Activated CD4-positive, alpha-beta T cell treated with anti-CD3 and anti-CD28 coated beads, Interleukin-10, Interleukin-2, amounts not matched to agents 100 ng/mL and 50 ng/mL, durations not matched to agents 16 hours and 8 hours (primary cell): ENCODE measurements around the gene CCDC195.
A peak's percentile ranks its signal among the peaks of the same experiment; 100 is the strongest.

Source experiments
- DNase-seq: peaks from one replicate; pipeline ENCODE4 v3.0.0-alpha.2; 2020

CCDC195 gene

GRCh38 chr2:224716201-224716600 lies at the start of gene CCDC195:
TSS of gene CCDC195 (minus strand) at chr2:224716365. CDS start at chr2:224716365, 0 bp downstream.
- DNase-seq: no peak

- DNase-seq: peak; percentile 9
Measured at GRCh38 chr2:224764565-224765236, 48.5 kb upstream of the CCDC195 start.

GRCh38 chr2:224757934-224758548 lies 41.9 kb upstream of the CCDC195 start:
- no peak for DNase-seq

- no peak for DNase-seq
Measured at GRCh38 chr2:224753743-224754540, 37.8 kb upstream of the CCDC195 start.

- no peak for DNase-seq
Measured at GRCh38 chr2:224751996-224752698, 36.0 kb upstream of the CCDC195 start.

- DNase-seq: no peak
Measured at GRCh38 chr2:224749136-224749535, 33.0 kb upstream of the CCDC195 start.

GRCh38 chr2:224747765-224748164 lies 31.6 kb upstream of the CCDC195 start:
- DNase-seq: no peak

- DNase-seq: no peak
Measured at GRCh38 chr2:224736227-224736626, 20.1 kb upstream of the CCDC195 start.

GRCh38 chr2:224734949-224735348 lies 18.8 kb upstream of the CCDC195 start:
- no peak for DNase-seq

GRCh38 chr2:224731665-224732064 lies 15.5 kb upstream of the CCDC195 start:
- DNase-seq: no peak

GRCh38 chr2:224729435-224729834 lies 13.3 kb upstream of the CCDC195 start:
- no peak for DNase-seq

- DNase-seq: no peak
Measured at GRCh38 chr2:224724331-224724730, 8.2 kb upstream of the CCDC195 start.

GRCh38 chr2:224723586-224724217 lies 7.5 kb upstream of the CCDC195 start:
- DNase-seq: no peak

GRCh38 chr2:224722770-224723169 lies 6.6 kb upstream of the CCDC195 start:
- no peak for DNase-seq

GRCh38 chr2:224722250-224722649 lies 6.1 kb upstream of the CCDC195 start:
- DNase-seq: no peak

- DNase-seq: no peak
Measured at GRCh38 chr2:224716921-224717320, 756 bp upstream of the CCDC195 start.

- no peak for DNase-seq
Measured at GRCh38 chr2:224711859-224712665, 4.1 kb downstream of the CCDC195 start.

GRCh38 chr2:224711381-224711780 lies 4.8 kb downstream of the CCDC195 start:
- no peak for DNase-seq

GRCh38 chr2:224709301-224709700 lies 6.9 kb downstream of the CCDC195 start:
- no peak for DNase-seq

GRCh38 chr2:224694502-224694901 lies 21.7 kb downstream of the CCDC195 start:
- DNase-seq: no peak

- no peak for DNase-seq
Measured at GRCh38 chr2:224691563-224691962, 24.6 kb downstream of the CCDC195 start.

GRCh38 chr2:224690868-224691267 lies 25.3 kb downstream of the CCDC195 start:
- no peak for DNase-seq
